Cerebellar cortex (tissue), 1 donor: Measurements from ENCODE around the gene CTNNA2.

Experiments
- DNase-seq: peaks from one replicate; pipeline ENCODE4 v3.0.0-alpha.2; 2015; ENCODE audit warnings: low spot score

CTNNA2 gene

GRCh38 chr2:80496346-80496745 is 983.5 kb downstream of the CTNNA2 start:
- no peak for DNase-seq

GRCh38 chr2:80496775-80497174 is 983.9 kb downstream of the CTNNA2 start:
- DNase-seq, result no peak

GRCh38 chr2:80499095-80499494 is 986.2 kb downstream of the CTNNA2 start:
- DNase-seq, result peak; percentile 22

GRCh38 chr2:80501874-80502624 is 989.2 kb downstream of the CTNNA2 start:
- DNase-seq, result no peak

- DNase-seq, result no peak
Measured at GRCh38 chr2:80506563-80506962, 993.7 kb downstream of the CTNNA2 start.

- DNase-seq, result no peak
Measured at GRCh38 chr2:80510716-80511115, 997.9 kb downstream of the CTNNA2 start.

GRCh38 chr2:80515964-80516363 is 1003.1 kb downstream of the CTNNA2 start:
- DNase-seq, result no peak

- no peak for DNase-seq
Measured at GRCh38 chr2:80517316-80517715, 1004.5 kb downstream of the CTNNA2 start.

- no peak for DNase-seq
Measured at GRCh38 chr2:80519121-80519643, 1006.3 kb downstream of the CTNNA2 start.

- no peak for DNase-seq
Measured at GRCh38 chr2:80519699-80520291, 1006.9 kb downstream of the CTNNA2 start.

GRCh38 chr2:80525152-80525551 is 1012.3 kb downstream of the CTNNA2 start:
- no peak for DNase-seq

- DNase-seq, result no peak
Measured at GRCh38 chr2:80527119-80527518, 1014.3 kb downstream of the CTNNA2 start.

- no peak for DNase-seq
Measured at GRCh38 chr2:80529466-80530165, 1016.8 kb downstream of the CTNNA2 start.

GRCh38 chr2:80530442-80531064 is 1017.7 kb downstream of the CTNNA2 start:
- DNase-seq, result no peak

- DNase-seq, result no peak
Measured at GRCh38 chr2:80531319-80531718, 1018.5 kb downstream of the CTNNA2 start.

GRCh38 chr2:80545420-80546210 is 1032.8 kb downstream of the CTNNA2 start:
- DNase-seq, result no peak

GRCh38 chr2:80546766-80547165 is 1033.9 kb downstream of the CTNNA2 start:
- no peak for DNase-seq

- DNase-seq, result no peak
Measured at GRCh38 chr2:80547344-80547743, 1034.5 kb downstream of the CTNNA2 start.

GRCh38 chr2:80548469-80548868 is 1035.6 kb downstream of the CTNNA2 start:
- peak; percentile 88 for DNase-seq

- no peak for DNase-seq
Measured at GRCh38 chr2:80549901-80550300, 1037.0 kb downstream of the CTNNA2 start.

GRCh38 chr2:80560326-80560725 is 1047.5 kb downstream of the CTNNA2 start:
- no peak for DNase-seq

- no peak for DNase-seq
Measured at GRCh38 chr2:80568011-80568410, 1055.2 kb downstream of the CTNNA2 start.
